Hematopoietic multipotent progenitor cell treated with erythropoietin and hydrocortisone succinate and interleukin-3 and kit ligand, for 6 days (in vitro differentiated cells): ENCODE results near the gene SLC25A43.
"Not testable (repeated sequence)": the region's sequence is repeated elsewhere in the genome, so short reads cannot be mapped to it uniquely, and the experiment has no call there.

Source experiments
- DNase-seq: peaks from one replicate; pipeline ENCODE4 v3.0.0-alpha.2; 2015

SLC25A43 gene

GRCh38 chrX:119468551-119469312 lies 69.6 kb downstream of the SLC25A43 start:
- DNase-seq: peak; percentile 87

GRCh38 chrX:119469313-119469635 lies 70.1 kb downstream of the SLC25A43 start:
- no peak for DNase-seq

- DNase-seq: no peak
Observed at GRCh38 chrX:119474615-119475388, 75.7 kb downstream of the SLC25A43 start.

GRCh38 chrX:119475389-119476101 lies 76.4 kb downstream of the SLC25A43 start:
- no peak for DNase-seq

- no peak for DNase-seq
Observed at GRCh38 chrX:119477812-119478232, 78.7 kb downstream of the SLC25A43 start.

- DNase-seq: no peak
Observed at GRCh38 chrX:119478504-119478903, 79.4 kb downstream of the SLC25A43 start.

- DNase-seq: no peak
Observed at GRCh38 chrX:119479845-119480244, 80.7 kb downstream of the SLC25A43 start.

- DNase-seq: peak; percentile 67
Observed at GRCh38 chrX:119481323-119481801, 82.2 kb downstream of the SLC25A43 start.

- no peak for DNase-seq
Observed at GRCh38 chrX:119482041-119482440, 82.9 kb downstream of the SLC25A43 start.

- peak; percentile 72 for DNase-seq
Observed at GRCh38 chrX:119482481-119483480, 83.6 kb downstream of the SLC25A43 start.

GRCh38 chrX:119486745-119487144 lies 87.6 kb downstream of the SLC25A43 start:
- no peak for DNase-seq

GRCh38 chrX:119487766-119488165 lies 88.6 kb downstream of the SLC25A43 start:
- DNase-seq: not testable (repeated sequence)

GRCh38 chrX:119488749-119489148 lies 89.6 kb downstream of the SLC25A43 start:
- peak; percentile 65 for DNase-seq

- no peak for DNase-seq
Observed at GRCh38 chrX:119489212-119490074, 90.3 kb downstream of the SLC25A43 start.

- DNase-seq: no peak
Observed at GRCh38 chrX:119492463-119492862, 93.3 kb downstream of the SLC25A43 start.

GRCh38 chrX:119493851-119494495 lies 94.8 kb downstream of the SLC25A43 start:
- DNase-seq: not testable (repeated sequence)

GRCh38 chrX:119495734-119496726 lies 96.9 kb downstream of the SLC25A43 start:
- DNase-seq: no peak

GRCh38 chrX:119497185-119497584 lies 98.0 kb downstream of the SLC25A43 start:
- DNase-seq: peak; percentile 49
